ENCODE measurements around the gene SEBOX. TPM values are rescaled to one million over a fixed set of nuclear protein-coding genes. Genes with fewer than 3 reads are reported as not detected.

SEBOX gene
- total and polyA plus RNA-seq, 4 donors, result not detected

- WGBS, 2 donors, result 41 to 81% methylated on average over 6 of the region's 6 CpGs
- no peak for DNase-seq
These were observed 31.7 kb upstream of the SEBOX start for GRCh38 chr17:28396635-28397239.

GRCh38 chr17:28395968-28396367, 31.0 kb upstream of the SEBOX start:
- H3K27ac ChIP-seq (ENCODE audit: low read depth in 1 of 2, low read length in 1 of 2), result no peak overlapping the region
- H3K9ac ChIP-seq (ENCODE audit: insufficient read depth in 1 of 2, low read length in 2 of 2), result no peak overlapping the region
- peaks cover 0 to 32% (median 3%) of the 10 kb centered on the region in 4 donors for H3K36me3 ChIP-seq (ENCODE audit: control insufficient read depth in 4 of 4, insufficient read depth in 4 of 4, low read length in 4 of 4)
- DNase-seq (no peak), ATAC-seq (ENCODE audit: insufficient read depth, low FRiP score) (no peak)
- H3K27me3 ChIP-seq (ENCODE audit: control insufficient read depth in 3 of 3, insufficient read depth in 3 of 3, low read length in 2 of 3), result no peaks in the 10 kb centered on the region
- no peak for TF ChIP-seq CTCF (IDR thresholded peaks at IDR 0.05; ENCODE audit: control extremely low read depth, extremely low read depth)
- H3K9me3 ChIP-seq (ENCODE audit: control insufficient read depth in 4 of 4, insufficient read depth in 3 of 4, low read length in 3 of 4), result no peaks in the 10 kb centered on the region
- WGBS, 2 donors, result 89 to 95% methylated on average over 6 of the region's 6 CpGs
- H3K4me3 ChIP-seq, result no peak overlapping the region
- no peaks in the 10 kb centered on the region for H3K4me1 ChIP-seq (ENCODE audit: control insufficient read depth in 5 of 5, insufficient read depth in 5 of 5, low read length in 5 of 5)

More at GRCh38 chr17:28396635-28397239, 31.7 kb upstream of the SEBOX start:
- Histone ChIP-seq H3K9ac (ENCODE audit: insufficient read depth in 1 of 2, low read length in 2 of 2) (no peak overlapping the region), H3K4me3 (no peak overlapping the region), H3K9me3 (ENCODE audit: control insufficient read depth in 4 of 4, insufficient read depth in 3 of 4, low read length in 3 of 4) (no peaks in the 10 kb centered on the region), H3K27ac (ENCODE audit: low read depth in 1 of 2, low read length in 1 of 2) (no peak overlapping the region), H3K36me3 (ENCODE audit: control insufficient read depth in 4 of 4, insufficient read depth in 4 of 4, low read length in 4 of 4) (peaks cover 0 to 29% (median 4%) of the 10 kb centered on the region in 4 donors), H3K4me1 (ENCODE audit: control insufficient read depth in 5 of 5, insufficient read depth in 5 of 5, low read length in 5 of 5) (no peaks in the 10 kb centered on the region), H3K27me3 (ENCODE audit: control insufficient read depth in 3 of 3, insufficient read depth in 3 of 3, low read length in 2 of 3) (no peaks in the 10 kb centered on the region)
- ATAC-seq (ENCODE audit: insufficient read depth, low FRiP score), result no peak
- TF ChIP-seq CTCF (IDR thresholded peaks at IDR 0.05; ENCODE audit: control extremely low read depth, extremely low read depth), result no peak

GRCh38 chr17:28395426-28395825, 30.4 kb upstream of the SEBOX start:
- DNase-seq (no peak), ATAC-seq (ENCODE audit: insufficient read depth, low FRiP score) (no peak)
- H3K9ac ChIP-seq (ENCODE audit: insufficient read depth in 1 of 2, low read length in 2 of 2), result no peak overlapping the region

More at GRCh38 chr17:28395426-28395825, 30.4 kb upstream of the SEBOX start:
- no peak for TF ChIP-seq CTCF (IDR thresholded peaks at IDR 0.05; ENCODE audit: control extremely low read depth, extremely low read depth)
- WGBS, 2 donors, result 62 to 82% methylated on average over 2 of the region's 2 CpGs
- H3K9me3 ChIP-seq (ENCODE audit: control insufficient read depth in 4 of 4, insufficient read depth in 3 of 4, low read length in 3 of 4), result no peaks in the 10 kb centered on the region
- no peak overlapping the region for H3K4me3 ChIP-seq
- H3K36me3 ChIP-seq (ENCODE audit: control insufficient read depth in 4 of 4, insufficient read depth in 4 of 4, low read length in 4 of 4), result peaks cover 0 to 32% (median 5%) of the 10 kb centered on the region in 4 donors
- no peaks in the 10 kb centered on the region for H3K4me1 ChIP-seq (ENCODE audit: control insufficient read depth in 5 of 5, insufficient read depth in 5 of 5, low read length in 5 of 5)
- no peak overlapping the region for H3K27ac ChIP-seq (ENCODE audit: low read depth in 1 of 2, low read length in 1 of 2)
- H3K27me3 ChIP-seq (ENCODE audit: control insufficient read depth in 3 of 3, insufficient read depth in 3 of 3, low read length in 2 of 3), result no peaks in the 10 kb centered on the region

Measured in lung (tissue), 12 donors.